Fibroblast of lung (primary cell): ENCODE data around the gene TOP3A. TPM values are rescaled to one million over a fixed set of nuclear protein-coding genes. Genes with fewer than 3 reads are reported as not detected.

Experiments used
- DNase-seq, 2 donors: peaks; one replicate each; pipeline versions ENCODE4 v3.0.0 to v3.0.0-alpha.2; 2010; ENCODE audit warnings: low read depth in 2 of 2
- H2AFZ ChIP-seq: 2 replicates; pipeline ENCODE4 v1.5.1; 2012; ENCODE audit warnings: low read length, control low read depth, inconsistent platforms
- H3K27ac ChIP-seq: 2 replicates; pipeline ENCODE4 v1.5.1; 2011; ENCODE audit warnings: low read length, control low read depth; ENCODE audit not compliant: insufficient read depth
- H3K27me3 ChIP-seq: 2 replicates; pipeline ENCODE4 v1.5.1; 2011; ENCODE audit warnings: mild to moderate bottlenecking, low read length; ENCODE audit not compliant: control insufficient read depth, insufficient read depth
- H3K36me3 ChIP-seq: 2 replicates; pipeline ENCODE4 v1.5.1; 2011; ENCODE audit warnings: low read length; ENCODE audit not compliant: control insufficient read depth, insufficient read depth
- H3K4me1 ChIP-seq: 2 replicates; pipeline ENCODE4 v1.5.1; 2011; ENCODE audit warnings: low read length; ENCODE audit not compliant: control insufficient read depth, insufficient read depth; ENCODE audit errors: extremely low read depth
- H3K4me2 ChIP-seq: 2 replicates; pipeline ENCODE4 v1.5.1; 2011; ENCODE audit warnings: low read length, control low read depth; ENCODE audit not compliant: insufficient read depth; ENCODE audit errors: extremely low read depth
- H3K4me3 ChIP-seq, 4 experiments: fragments of 200-600 bp in 1 of 4; sonication (generic) in 1 of 4; replicated peaks in 1 of 4; 2 replicates each; pipeline ENCODE4 v1.5.1; 2011 to 2016; ENCODE audit warnings: low read length in 4 of 4, low read depth in 3 of 4, mild to moderate bottlenecking in 3 of 4, control low read depth in 2 of 4, inconsistent platforms in 1 of 4, mixed read lengths in 1 of 4; ENCODE audit not compliant: insufficient read depth in 1 of 4; ENCODE audit errors: control extremely low read depth in 1 of 4
- H3K79me2 ChIP-seq: 2 replicates; pipeline ENCODE4 v1.5.1; 2012; ENCODE audit warnings: mild to moderate bottlenecking, low read length, inconsistent platforms; ENCODE audit not compliant: control insufficient read depth, insufficient read depth
- H3K9ac ChIP-seq: 2 replicates; pipeline ENCODE4 v1.5.1; 2011; ENCODE audit warnings: mild to moderate bottlenecking, low read length, control low read depth; ENCODE audit not compliant: insufficient read depth
- H3K9me3 ChIP-seq: 2 replicates; pipeline ENCODE4 v1.5.1; 2012; ENCODE audit warnings: low read depth, low read length; ENCODE audit not compliant: control insufficient read depth, insufficient read depth
- H4K20me1 ChIP-seq: 2 replicates; pipeline ENCODE4 v1.5.1; 2011; ENCODE audit warnings: low read length; ENCODE audit not compliant: control insufficient read depth, insufficient read depth; ENCODE audit errors: extremely low read depth
- EZH2 ChIP-seq: IDR thresholded peaks from 2 replicates; pipeline ENCODE4 v1.5.1; 2012; ENCODE audit warnings: low read length, control low read depth, mild to moderate bottlenecking; ENCODE audit errors: missing control alignments
- polyA plus RNA-seq, 2 donors: library from polyadenylated mRNA; depleted of rRNA in 1 of 2; stranded (reverse) in 1 of 2; unstranded in 1 of 2; fragments of >200 nt; gene quantifications; 2 replicates each; pipeline ENCODE4 v1.2.1, GENCODE V29; 2011 to 2012; ENCODE audit warnings: missing spikeins in 1 of 2
- total RNA-seq: library from RNA; depleted of rRNA; stranded (reverse); fragments of >200 nt; gene quantifications from 2 replicates; pipeline ENCODE4 v1.2.1, GENCODE V29; 2014
- TF ChIP-seq, protein P1 (sequence below), 2 donors: IDR thresholded peaks in 1 of 2; conservative IDR thresholded peaks in 1 of 2; 1 replicate in 1 of 2; 2 replicates in 1 of 2; pipeline ENCODE4 v1.5.1; 2011 to 2012; ENCODE audit warnings: low read length in 2 of 2, control low read depth in 1 of 2, inconsistent platforms in 1 of 2, low read depth in 1 of 2, mild to moderate bottlenecking in 1 of 2

The TOP3A gene
- total and polyA plus RNA-seq, 2 donors (not counting 1 experiment from before 2014, with no cell fraction given) = 12.7 to 16.5 TPM

DNA sequence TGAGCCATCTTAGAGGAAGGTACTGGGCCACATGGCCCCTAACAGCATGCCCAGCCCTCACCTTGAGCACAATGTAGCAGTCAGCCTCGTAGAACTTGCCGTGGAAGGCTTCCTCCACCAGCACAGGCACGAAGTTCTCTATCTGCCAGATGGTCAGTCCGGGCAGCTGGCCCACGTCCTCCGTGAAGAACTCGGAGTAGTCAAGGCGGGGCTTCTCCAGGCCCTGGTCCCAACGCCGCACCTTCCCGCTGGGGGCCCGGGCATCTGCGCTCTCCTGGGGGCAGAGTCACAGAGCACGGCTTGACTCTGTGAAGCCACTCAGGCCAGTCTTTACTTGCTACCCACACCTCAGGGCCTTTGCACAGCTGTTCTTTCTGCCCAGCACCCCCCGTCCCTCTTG, 63.6 kb downstream of the TOP3A start:
- Histone ChIP-seq H2AFZ (no peak overlapping the region), H3K4me1 (no peaks in the 10 kb centered on the region), H3K79me2 (peaks cover 9% of the 10 kb centered on the region), H3K9me3 (no peaks in the 10 kb centered on the region), H3K9ac (no peak overlapping the region), H3K4me3 (no peak overlapping the region), H3K27ac (no peak overlapping the region), H3K36me3 (peaks cover 65% of the 10 kb centered on the region), H3K27me3 (no peaks in the 10 kb centered on the region), H4K20me1 (no peaks in the 10 kb centered on the region), H3K4me2 (no peak overlapping the region)
- DNase-seq = no peak
- no peak for TF ChIP-seq EZH2
- TF ChIP-seq, protein P1, sequence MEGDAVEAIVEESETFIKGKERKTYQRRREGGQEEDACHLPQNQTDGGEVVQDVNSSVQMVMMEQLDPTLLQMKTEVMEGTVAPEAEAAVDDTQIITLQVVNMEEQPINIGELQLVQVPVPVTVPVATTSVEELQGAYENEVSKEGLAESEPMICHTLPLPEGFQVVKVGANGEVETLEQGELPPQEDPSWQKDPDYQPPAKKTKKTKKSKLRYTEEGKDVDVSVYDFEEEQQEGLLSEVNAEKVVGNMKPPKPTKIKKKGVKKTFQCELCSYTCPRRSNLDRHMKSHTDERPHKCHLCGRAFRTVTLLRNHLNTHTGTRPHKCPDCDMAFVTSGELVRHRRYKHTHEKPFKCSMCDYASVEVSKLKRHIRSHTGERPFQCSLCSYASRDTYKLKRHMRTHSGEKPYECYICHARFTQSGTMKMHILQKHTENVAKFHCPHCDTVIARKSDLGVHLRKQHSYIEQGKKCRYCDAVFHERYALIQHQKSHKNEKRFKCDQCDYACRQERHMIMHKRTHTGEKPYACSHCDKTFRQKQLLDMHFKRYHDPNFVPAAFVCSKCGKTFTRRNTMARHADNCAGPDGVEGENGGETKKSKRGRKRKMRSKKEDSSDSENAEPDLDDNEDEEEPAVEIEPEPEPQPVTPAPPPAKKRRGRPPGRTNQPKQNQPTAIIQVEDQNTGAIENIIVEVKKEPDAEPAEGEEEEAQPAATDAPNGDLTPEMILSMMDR (conservative IDR thresholded peaks at IDR 0.05 in 1 of 2, IDR thresholded peaks at IDR 0.05 in 1 of 2; ENCODE audit: low read depth in 1 of 2, low read length in 2 of 2) = no peak

DNA sequence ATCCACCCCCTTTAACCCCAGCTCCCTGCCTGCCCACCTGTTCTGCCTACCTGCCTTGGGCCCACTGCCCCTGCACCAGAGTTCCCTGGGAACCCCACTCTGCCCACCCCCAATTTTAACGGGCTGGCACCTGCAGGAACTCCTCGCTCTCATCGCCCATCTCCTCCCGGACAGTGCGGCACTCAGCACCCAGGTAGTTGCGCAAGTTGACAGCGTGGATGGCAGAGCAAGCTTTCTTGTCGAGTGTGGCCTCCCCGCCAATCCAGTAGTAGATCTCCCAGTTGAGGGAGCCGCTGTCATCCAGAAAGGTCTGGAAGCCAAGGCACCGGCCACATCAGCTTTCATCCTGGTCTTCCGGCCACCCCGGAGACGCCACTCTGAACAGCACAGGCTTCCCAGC, 64.1 kb downstream of the TOP3A start:
- DNase-seq = no peak
- Histone ChIP-seq H3K9me3 (no peaks in the 10 kb centered on the region), H3K27me3 (no peaks in the 10 kb centered on the region), H3K4me3 (no peak overlapping the region), H4K20me1 (no peaks in the 10 kb centered on the region), H3K27ac (no peak overlapping the region), H3K9ac (no peak overlapping the region), H3K4me2 (no peak overlapping the region), H3K79me2 (peaks cover 5% of the 10 kb centered on the region), H3K4me1 (no peaks in the 10 kb centered on the region), H3K36me3 (peaks cover 69% of the 10 kb centered on the region), H2AFZ (no peak overlapping the region)
- TF ChIP-seq, protein P1 (conservative IDR thresholded peaks at IDR 0.05 in 1 of 2, IDR thresholded peaks at IDR 0.05 in 1 of 2; ENCODE audit: low read depth in 1 of 2, low read length in 2 of 2) = no peak
- TF ChIP-seq EZH2 = no peak

DNA sequence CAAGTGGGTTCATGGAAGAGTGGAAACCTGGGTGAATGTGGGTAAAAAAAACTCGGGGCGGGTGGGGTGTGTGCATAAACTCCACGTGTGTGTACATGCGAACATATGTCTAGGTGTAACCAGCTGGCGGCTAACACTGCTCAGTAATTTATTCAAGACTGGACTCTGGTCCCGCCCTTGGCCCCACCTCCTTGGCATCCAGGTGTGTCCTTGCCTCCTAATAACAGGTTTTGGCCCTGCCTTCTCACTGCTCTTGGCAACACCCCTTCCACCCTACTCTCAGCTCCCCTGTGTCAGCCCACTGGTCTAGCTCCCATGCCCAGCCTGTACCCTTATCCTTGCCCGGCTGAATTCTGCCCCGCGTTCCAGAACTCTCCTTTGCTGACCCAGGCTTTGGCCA, 64.5 kb downstream of the TOP3A start:
- no peaks in the 10 kb centered on the region for H3K4me1 ChIP-seq
- no peak overlapping the region for H2AFZ ChIP-seq
- no peak overlapping the region for H3K4me2 ChIP-seq
- no peak for TF ChIP-seq EZH2
- TF ChIP-seq, protein P1 (conservative IDR thresholded peaks at IDR 0.05 in 1 of 2, IDR thresholded peaks at IDR 0.05 in 1 of 2; ENCODE audit: low read depth in 1 of 2, low read length in 2 of 2) = no peak
- no peak overlapping the region for H3K9ac ChIP-seq
- no peak overlapping the region for H3K4me3 ChIP-seq
- no peaks in the 10 kb centered on the region for H3K9me3 ChIP-seq
- H4K20me1 ChIP-seq = no peaks in the 10 kb centered on the region
- H3K79me2 ChIP-seq = peaks cover 2% of the 10 kb centered on the region
- DNase-seq = no peak
- H3K36me3 ChIP-seq = peaks cover 71% of the 10 kb centered on the region
- H3K27me3 ChIP-seq = no peaks in the 10 kb centered on the region
- H3K27ac ChIP-seq = no peak overlapping the region
